ENCODE measurements around the gene PPP1R10. TPM values are rescaled to one million over a fixed set of nuclear protein-coding genes. Genes with fewer than 3 reads are reported as not detected.

Gene PPP1R10
- total and polyA plus RNA-seq, 2 of the 13 experiments (the other 11 are each of a cell fraction or from before 2014, with no cell fraction given), result 26.3 to 38.4 TPM

- no peak for TF ChIP-seq BRF2 (CRISPR knock-in tag; IDR thresholded peaks at IDR 0.05)
- no peak for TF ChIP-seq KLF6 (CRISPR knock-in tag; IDR thresholded peaks at IDR 0.05)
- no peak for TF ChIP-seq RFX3 (CRISPR knock-in tag; IDR thresholded peaks at IDR 0.05)
- TF ChIP-seq DNMT3B (CRISPR knock-in tag; conservative IDR thresholded peaks at IDR 0.05), result peak; percentile 63; the same call in 1 of the 2 replicates
- peak; percentile 73; the same call in 1 of the 2 replicates for TF ChIP-seq MBD4 (IDR thresholded peaks at IDR 0.05; ENCODE audit: borderline replicate concordance, low read length)
- 0 out of 4 replicates have a peak, but pooled peaks of 1 of the 2 experiments have one; percentile 5 for TF ChIP-seq KLF16 (CRISPR knock-in tag; IDR thresholded peaks at IDR 0.05)
- 0 out of 2 replicates have a peak, but pooled peaks have one; percentile 29 for TF ChIP-seq ZNF329 (CRISPR knock-in tag; IDR thresholded peaks at IDR 0.05; ENCODE audit: low read depth)
- 0 out of 2 replicates have a peak, but pooled peaks have one; percentile 8 for TF ChIP-seq TFAP4 (IDR thresholded peaks at IDR 0.05; ENCODE audit: borderline replicate concordance, low read depth)
- peak; percentile 69; the same call in 1 of the 2 replicates for TF ChIP-seq CBX5 (CRISPR knock-in tag; IDR thresholded peaks at IDR 0.05; ENCODE audit: borderline replicate concordance)
- TF ChIP-seq HOXA9 (CRISPR knock-in tag; IDR thresholded peaks at IDR 0.05; ENCODE audit: borderline replicate concordance), result peak; percentile 33; the same call in 1 of the 2 replicates
- no peak for TF ChIP-seq NFE2L2 (IDR thresholded peaks at IDR 0.05; ENCODE audit: low read length)
- TF ChIP-seq ZBTB20 (CRISPR knock-in tag; IDR thresholded peaks at IDR 0.05; ENCODE audit: borderline replicate concordance, low read depth), result peak; percentile 38; the same call in 1 of the 2 replicates
- peak; percentile 25 for TF ChIP-seq PATZ1 (CRISPR knock-in tag; IDR thresholded peaks at IDR 0.05)
- peak; percentile 53 for TF ChIP-seq RNF219 (CRISPR knock-in tag; IDR thresholded peaks at IDR 0.05)
- no peak for TF ChIP-seq PRDM4 (CRISPR knock-in tag; IDR thresholded peaks at IDR 0.05; ENCODE audit: borderline replicate concordance)
- TF ChIP-seq POGK (CRISPR knock-in tag; conservative IDR thresholded peaks at IDR 0.05), result no peak
- peak; percentile 60; the same call in 1 of the 2 replicates for TF ChIP-seq RXRB (CRISPR knock-in tag; IDR thresholded peaks at IDR 0.05; ENCODE audit: borderline replicate concordance)
Measured at GRCh38 chr6:30615958-30616810, 859 bp downstream of the PPP1R10 start (continued).
